Endodermal cell (in vitro differentiated cells): ENCODE data around the gene GOLGA8O. TPM values are rescaled to one million over a fixed set of nuclear protein-coding genes. Genes with fewer than 3 reads are reported as not detected.
A peak's percentile ranks its signal among the peaks of the same experiment; 100 is the strongest.
"Not testable (repeated sequence)": the region's sequence is repeated elsewhere in the genome, so short reads cannot be mapped to it uniquely, and the experiment has no call there.

Source experiments
- DNase-seq: peaks from one replicate; pipeline ENCODE4 v3.0.0-alpha.2; 2017
- H3K27ac ChIP-seq: 2 replicates; pipeline ENCODE4 v1.5.1; 2013; ENCODE audit warnings: mild to moderate bottlenecking, low read depth, low read length, moderate library complexity
- H3K27me3 ChIP-seq: 2 replicates; pipeline ENCODE4 v1.6.1; 2013; ENCODE audit warnings: mild to moderate bottlenecking, low read length, moderate library complexity; ENCODE audit not compliant: insufficient read depth, control insufficient read depth, poor library complexity, severe bottlenecking
- H3K36me3 ChIP-seq: 2 replicates; pipeline ENCODE4 v1.7.0; 2013; ENCODE audit warnings: mild to moderate bottlenecking, low read length, moderate library complexity; ENCODE audit not compliant: control insufficient read depth, insufficient read depth
- H3K4me1 ChIP-seq: one replicate; pipeline ENCODE4 v1.7.0; 2013; ENCODE audit warnings: low read length; ENCODE audit not compliant: control insufficient read depth, insufficient read depth
- H3K4me3 ChIP-seq: 2 replicates; pipeline ENCODE4 v1.5.1; 2013; ENCODE audit warnings: mild to moderate bottlenecking, low read length, moderate library complexity
- H3K9ac ChIP-seq: 2 replicates; pipeline ENCODE4 v1.6.1; 2013; ENCODE audit warnings: mild to moderate bottlenecking, low read length, moderate library complexity; ENCODE audit not compliant: poor library complexity, severe bottlenecking; ENCODE audit errors: extremely low read depth
- H3K9me3 ChIP-seq: 2 replicates; pipeline ENCODE4 v1.6.1; 2013; ENCODE audit warnings: mild to moderate bottlenecking, low read length, moderate library complexity; ENCODE audit not compliant: control insufficient read depth
- H3K27ac Mint-ChIP-seq: 2 replicates; pipeline ENCODE4 v1.8.0; 2020; ENCODE audit warnings: mixed read lengths
- H3K27me3 Mint-ChIP-seq: 2 replicates; pipeline ENCODE4 v1.8.0; 2021; ENCODE audit warnings: mild to moderate bottlenecking, mixed read lengths; ENCODE audit not compliant: insufficient read depth
- H3K36me3 Mint-ChIP-seq: 2 replicates; pipeline ENCODE4 v1.8.0; 2020; ENCODE audit warnings: low read depth, mixed read lengths
- H3K4me1 Mint-ChIP-seq: 2 replicates; pipeline ENCODE4 v1.8.0; 2020; ENCODE audit warnings: mixed read lengths
- H3K4me3 Mint-ChIP-seq: 2 replicates; pipeline ENCODE4 v1.8.0; 2020; ENCODE audit warnings: mild to moderate bottlenecking, moderate library complexity, mixed read lengths
- H3K9me3 Mint-ChIP-seq: 2 replicates; pipeline ENCODE4 v1.8.0; 2020; ENCODE audit warnings: mild to moderate bottlenecking, mixed read lengths
- WGBS, 2 experiments: methylation state at CpG; one replicate each; pipeline versions ENCODE4 v1.1.5 to v1.1.7; 2013; ENCODE audit warnings: missing lambda C conversion rate in 2 of 2, mixed read lengths in 1 of 2; ENCODE audit not compliant: insufficient coverage in 1 of 2, insufficient read length in 1 of 2; 5-methylcytosine and 5-hydroxymethylcytosine counted together
- long read RNA-seq, 4 experiments: library from polyadenylated mRNA in 2 of 4; library from RNA in 1 of 4; library from capped mRNA in 1 of 4; stranded (forward) in 3 of 4; unstranded in 1 of 4; transcript quantifications; one replicate each; pipeline ENCODE4 v2.0.0, GENCODE V29; 2020 to 2021; ENCODE audit warnings: inconsistent platforms in 1 of 4
- polyA plus RNA-seq, 2 experiments: library from polyadenylated mRNA; stranded (reverse); fragments of 50-300 nt; gene quantifications; one replicate each; pipeline ENCODE4 v1.2.3, GENCODE V29; 2013
- total RNA-seq, 2 donors: library from RNA; stranded (reverse); fragmentation: NEBNext Ultra II Directional in 1 of 2; extraction: Animal tissue kit (Norgen Biotek cat#: 25700) in 1 of 2; gene quantifications; 2 replicates in 1 of 2; 3 replicates in 1 of 2; pipeline ENCODE4 v1.2.1, GENCODE V29; 2021

GOLGA8O gene, protein sequence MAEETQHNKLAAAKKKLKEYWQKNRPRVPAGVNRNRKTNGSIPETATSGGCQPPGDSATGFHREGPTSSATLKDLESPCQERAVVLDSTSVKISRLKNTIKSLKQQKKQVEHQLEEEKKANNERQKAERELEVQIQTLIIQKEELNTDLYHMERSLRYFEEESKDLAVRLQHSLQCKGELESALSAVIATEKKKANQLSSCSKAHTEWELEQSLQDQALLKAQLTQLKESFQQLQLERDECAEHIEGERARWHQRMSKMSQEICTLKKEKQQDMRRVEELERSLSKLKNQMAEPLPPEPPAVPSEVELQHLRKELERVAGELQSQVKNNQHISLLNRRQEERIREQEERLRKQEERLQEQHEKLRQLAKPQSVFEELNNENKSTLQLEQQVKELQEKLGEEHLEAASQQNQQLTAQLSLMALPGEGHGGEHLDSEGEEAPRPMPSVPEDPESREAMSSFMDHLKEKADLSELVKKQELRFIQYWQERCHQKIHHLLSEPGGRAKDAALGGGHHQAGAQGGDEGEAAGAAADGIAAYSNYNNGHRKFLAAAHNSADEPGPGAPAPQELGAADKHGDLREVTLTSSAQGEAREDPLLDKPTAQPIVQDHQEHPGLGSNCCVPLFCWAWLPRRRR
- 1 to 10 TPM in 1 of 2 donors, not detected in 1; 1.0 TPM for total RNA-seq
- polyA plus RNA-seq (2013, experiment 1 of 2): 0.14 TPM
- not detected for polyA plus RNA-seq (2013, experiment 2 of 2)
- long read RNA-seq, experiment 1: 0 reads
- long read RNA-seq, experiment 2: 0 reads
- long read RNA-seq, experiment 3: 0 reads
- long read RNA-seq, experiment 4: 0 reads

DNA sequence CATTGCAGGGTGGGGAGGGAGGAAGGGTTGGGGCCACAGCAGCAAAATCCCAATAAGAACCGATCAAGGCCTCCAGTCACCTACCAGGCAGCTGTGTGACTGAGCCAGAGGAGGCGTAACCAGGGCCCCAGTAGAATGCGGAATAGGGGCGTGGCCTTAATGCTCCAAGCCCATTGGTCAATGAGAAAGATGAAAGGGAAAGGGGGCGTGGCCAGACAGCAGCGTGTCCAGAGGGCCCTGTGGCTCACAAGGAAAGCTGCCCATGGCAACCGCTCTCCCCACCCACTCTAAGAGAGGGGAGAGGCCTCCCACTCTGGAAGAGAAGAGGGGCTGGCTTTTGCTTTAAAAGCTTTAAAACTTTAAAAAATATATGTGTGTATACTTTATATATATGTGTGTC lies at the start of gene GOLGA8O:
GOLGA8O (minus strand) TSS at position 101 of the 400 bp plus-strand sequence; CDS start at position 3, 98 bp downstream.
- H3K27me3 ChIP-seq, H3K4me3 Mint-ChIP-seq, H3K27ac Mint-ChIP-seq, H3K36me3 Mint-ChIP-seq, H3K9ac ChIP-seq, H3K27ac ChIP-seq, H3K36me3 ChIP-seq, H3K4me1 Mint-ChIP-seq, DNase-seq, H3K9me3 ChIP-seq, H3K9me3 Mint-ChIP-seq, H3K27me3 Mint-ChIP-seq, H3K4me1 ChIP-seq, H3K4me3 ChIP-seq: not testable (repeated sequence)
- no CpG with 5 or more reads among the region's 7 CpGs for WGBS, 2 experiments

DNA sequence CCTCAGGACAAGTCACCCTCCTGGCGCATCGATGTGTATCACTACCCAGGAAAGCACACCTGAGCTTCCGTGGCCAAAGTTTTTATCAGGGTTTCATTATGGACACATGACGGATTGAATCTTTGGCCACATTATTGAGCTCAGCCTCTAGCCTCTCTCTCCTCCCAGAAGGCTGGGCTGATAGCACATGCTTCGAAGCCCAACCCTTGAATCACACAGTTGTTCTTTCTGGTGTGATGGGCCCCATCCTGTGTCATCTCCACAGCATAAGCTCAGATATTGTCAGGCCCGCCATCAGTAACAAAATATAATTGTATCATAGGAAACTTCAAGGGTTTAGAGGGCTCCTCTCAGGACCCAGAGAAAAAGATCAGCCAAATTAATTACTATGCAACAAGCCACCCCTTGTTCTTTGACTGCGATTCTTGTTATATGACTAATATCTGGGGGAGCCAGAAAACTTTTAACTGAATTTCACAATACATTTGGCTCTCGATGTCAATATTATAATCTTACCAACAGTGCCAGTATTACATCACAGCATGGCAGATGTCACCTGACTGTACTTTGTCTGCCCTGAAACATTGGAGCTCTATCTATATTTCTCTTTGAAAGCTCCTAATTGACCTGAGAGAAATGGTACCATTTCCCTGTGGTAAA lies 48.8 kb upstream of the GOLGA8O start:
- not testable (repeated sequence) for H3K9me3 ChIP-seq, H3K9me3 Mint-ChIP-seq, H3K27me3 ChIP-seq, H3K4me3 Mint-ChIP-seq, H3K36me3 ChIP-seq, H3K4me1 Mint-ChIP-seq, H3K9ac ChIP-seq, H3K27ac ChIP-seq, H3K4me1 ChIP-seq, H3K27ac Mint-ChIP-seq, H3K27me3 Mint-ChIP-seq, DNase-seq, H3K4me3 ChIP-seq, H3K36me3 Mint-ChIP-seq
- no CpG with 5 or more reads among the region's 8 CpGs for WGBS, 2 experiments

DNA sequence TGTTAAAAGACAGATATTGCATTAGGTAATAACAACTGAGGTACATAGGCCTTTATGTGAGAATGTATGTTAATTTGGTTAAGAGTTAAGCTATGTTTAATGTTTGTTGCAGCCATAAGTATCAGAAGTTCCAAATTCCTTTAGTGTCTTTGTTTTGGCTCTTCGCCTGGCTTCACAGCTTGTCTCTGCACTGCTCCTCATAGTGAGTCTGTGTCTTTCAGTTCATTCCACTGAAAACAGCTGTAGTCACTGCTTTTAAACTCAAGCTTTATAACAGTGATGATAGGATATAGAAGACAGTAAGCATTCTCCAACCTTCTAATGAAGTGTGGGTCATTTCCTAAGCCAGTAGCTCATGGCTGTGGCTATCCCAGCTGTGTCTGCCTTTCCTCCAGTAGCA lies 47.5 kb upstream of the GOLGA8O start:
- H3K36me3 ChIP-seq, H3K36me3 Mint-ChIP-seq, H3K27ac ChIP-seq, H3K4me1 Mint-ChIP-seq, H3K4me1 ChIP-seq, H3K9ac ChIP-seq, H3K4me3 ChIP-seq, H3K27me3 ChIP-seq, DNase-seq, H3K27ac Mint-ChIP-seq, H3K9me3 ChIP-seq, H3K9me3 Mint-ChIP-seq, H3K4me3 Mint-ChIP-seq, H3K27me3 Mint-ChIP-seq: not testable (repeated sequence)
- WGBS, 2 experiments: 89% methylated on average over 1 of the region's 1 CpG; no CpG with 5 or more reads in 1 of the 2 experiments

DNA sequence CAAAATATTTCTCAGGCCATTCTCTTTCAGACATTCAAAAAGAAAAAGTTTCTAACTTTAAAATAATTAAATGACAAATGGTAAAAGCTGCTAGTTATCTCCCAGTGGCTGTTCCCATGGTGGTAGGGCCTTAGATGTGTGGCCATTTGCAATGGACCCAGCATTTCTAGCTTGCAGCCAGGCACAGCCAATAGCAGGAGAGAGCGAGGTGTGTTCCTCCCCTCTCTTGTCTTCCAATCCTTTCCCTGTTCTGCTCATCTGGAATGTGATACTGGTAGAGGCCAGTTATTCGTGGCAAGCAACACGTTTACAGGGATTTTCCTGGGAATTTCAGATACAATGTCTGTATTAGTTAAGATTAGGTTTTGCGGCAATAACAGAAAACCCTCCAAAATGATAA lies 37.3 kb upstream of the GOLGA8O start:
- not testable (repeated sequence) for H3K4me3 Mint-ChIP-seq, DNase-seq, H3K27ac ChIP-seq, H3K4me1 ChIP-seq, H3K36me3 Mint-ChIP-seq, H3K9me3 Mint-ChIP-seq, H3K9ac ChIP-seq, H3K27me3 Mint-ChIP-seq, H3K27ac Mint-ChIP-seq, H3K4me1 Mint-ChIP-seq, H3K4me3 ChIP-seq, H3K36me3 ChIP-seq, H3K9me3 ChIP-seq, H3K27me3 ChIP-seq
- WGBS, 2 experiments: no CpG with 5 or more reads among the region's 4 CpGs

DNA sequence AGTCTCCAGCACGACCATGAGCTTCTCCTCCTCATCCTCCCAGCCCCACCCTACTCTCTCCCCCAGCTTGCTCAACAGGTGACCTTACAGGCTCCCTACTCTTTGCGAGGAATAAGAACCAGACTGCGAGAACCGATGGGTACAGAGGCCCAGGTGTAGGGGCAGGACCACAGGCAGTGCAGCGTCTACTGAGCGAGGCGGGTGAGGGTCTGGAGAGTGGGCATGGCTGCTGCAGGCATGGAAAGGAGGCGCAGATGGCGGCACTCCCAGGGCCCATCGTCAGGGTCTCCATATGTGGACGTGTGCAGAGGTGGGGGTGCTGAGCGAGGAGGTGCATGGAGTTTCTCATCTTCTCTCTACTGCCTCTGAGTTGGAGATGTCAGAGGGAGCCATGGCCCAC lies 31.0 kb upstream of the GOLGA8O start:
- not testable (repeated sequence) for H3K36me3 ChIP-seq, H3K4me1 Mint-ChIP-seq, H3K9me3 ChIP-seq, H3K4me1 ChIP-seq, H3K27me3 Mint-ChIP-seq, H3K27ac ChIP-seq, H3K9me3 Mint-ChIP-seq, H3K9ac ChIP-seq, H3K27ac Mint-ChIP-seq, DNase-seq, H3K4me3 Mint-ChIP-seq, H3K27me3 ChIP-seq, H3K36me3 Mint-ChIP-seq, H3K4me3 ChIP-seq
- WGBS, 2 experiments: 93% methylated on average over 5 of the region's 12 CpGs; no CpG with 5 or more reads in 1 of the 2 experiments

DNA sequence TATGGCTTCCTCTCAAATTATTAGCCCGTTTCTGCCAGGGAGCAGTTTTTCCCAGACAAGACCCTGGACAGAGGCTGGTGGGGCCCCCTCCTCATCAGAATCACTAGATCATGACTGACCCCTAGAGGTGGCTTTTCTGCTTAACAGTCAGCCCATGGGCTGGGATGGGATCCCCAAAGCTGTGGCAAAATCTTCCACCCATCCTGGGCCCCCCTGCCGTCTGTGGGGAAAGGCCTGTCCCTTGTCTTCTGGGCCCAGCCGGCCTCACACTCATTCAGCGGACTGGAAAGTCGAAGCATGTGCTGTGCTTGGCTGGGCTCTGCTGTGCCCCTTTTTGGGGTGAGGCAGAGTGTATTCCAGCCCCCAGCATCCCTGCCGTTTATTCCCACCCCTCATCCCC lies 27.9 kb upstream of the GOLGA8O start:
- not testable (repeated sequence) for H3K9me3 ChIP-seq, H3K27ac Mint-ChIP-seq, H3K9me3 Mint-ChIP-seq, H3K4me1 Mint-ChIP-seq, H3K9ac ChIP-seq, H3K36me3 Mint-ChIP-seq, H3K27me3 ChIP-seq, H3K27ac ChIP-seq, H3K27me3 Mint-ChIP-seq, H3K36me3 ChIP-seq, H3K4me3 ChIP-seq, H3K4me3 Mint-ChIP-seq, H3K4me1 ChIP-seq
- peak; percentile 43 for DNase-seq
- WGBS, 2 experiments: no CpG with 5 or more reads among the region's 6 CpGs
